Kidney epithelial cell (primary cell): Measurements from ENCODE around the gene FPGS. TPM values are rescaled to one million over a fixed set of nuclear protein-coding genes. Genes with fewer than 3 reads are reported as not detected.

Experiments
- DNase-seq: peaks from one replicate; pipeline ENCODE4 v3.0.0-alpha.2; 2010; ENCODE audit warnings: low read depth
- H3K27me3 ChIP-seq: 2 replicates; pipeline ENCODE4 v1.6.0; 2011; ENCODE audit warnings: low read length; ENCODE audit not compliant: control insufficient read depth, insufficient read depth
- H3K36me3 ChIP-seq: 2 replicates; pipeline ENCODE4 v1.5.1; 2011; ENCODE audit warnings: low read length; ENCODE audit not compliant: control insufficient read depth, insufficient read depth
- H3K4me3 ChIP-seq: 2 replicates; pipeline ENCODE4 v1.5.1; 2011; ENCODE audit warnings: low read depth, mild to moderate bottlenecking, control low read depth, low read length
- CTCF ChIP-seq: IDR thresholded peaks from 2 replicates; pipeline ENCODE4 v1.5.1; 2011; ENCODE audit warnings: mild to moderate bottlenecking, moderate library complexity, low read length, control low read depth, inconsistent platforms; ENCODE audit not compliant: insufficient read depth, poor library complexity, severe bottlenecking
- total RNA-seq: library from RNA; depleted of rRNA; stranded (reverse); fragments of >200 nt; gene quantifications from 2 replicates; pipeline ENCODE4 v1.2.3, GENCODE V29; 2015

FPGS gene
- total RNA-seq, 1 donor from 2014 or later, result 92.5 TPM

GRCh38 chr9:127810378-127811187 is 7.9 kb downstream of the FPGS start:
- no peaks in the 10 kb centered on the region for H3K27me3 ChIP-seq
- no peak for DNase-seq
- peaks cover 9% of the 10 kb centered on the region for H3K36me3 ChIP-seq
- no peak overlapping the region for H3K4me3 ChIP-seq
- TF ChIP-seq CTCF, result no peak

GRCh38 chr9:127812011-127812410 is 9.3 kb downstream of the FPGS start:
- Histone ChIP-seq H3K27me3 (no peaks in the 10 kb centered on the region), H3K36me3 (peaks cover 7% of the 10 kb centered on the region), H3K4me3 (no peak overlapping the region)
- no peak for DNase-seq
- TF ChIP-seq CTCF, result no peak

GRCh38 chr9:127812936-127813675 is 10.4 kb downstream of the FPGS start:
- no peak for TF ChIP-seq CTCF
- no peak overlapping the region for H3K4me3 ChIP-seq
- no peaks in the 10 kb centered on the region for H3K27me3 ChIP-seq
- H3K36me3 ChIP-seq, result peaks cover 7% of the 10 kb centered on the region
- no peak for DNase-seq

GRCh38 chr9:127813686-127814226 is 11.1 kb downstream of the FPGS start:
- Histone ChIP-seq H3K36me3 (peaks cover 7% of the 10 kb centered on the region), H3K27me3 (no peaks in the 10 kb centered on the region), H3K4me3 (no peak overlapping the region)
- no peak for DNase-seq
- TF ChIP-seq CTCF, result no peak

GRCh38 chr9:127814619-127815511 is 12.2 kb downstream of the FPGS start:
- peaks cover 7% of the 10 kb centered on the region for H3K36me3 ChIP-seq
- TF ChIP-seq CTCF, result no peak

More at GRCh38 chr9:127814619-127815511, 12.2 kb downstream of the FPGS start:
- no peak overlapping the region for H3K4me3 ChIP-seq
- DNase-seq, result no peak
- no peaks in the 10 kb centered on the region for H3K27me3 ChIP-seq
